Measurements from ENCODE around the gene RDH13.
"Not testable (repeated sequence)": the region's sequence is repeated elsewhere in the genome, so short reads cannot be mapped to it uniquely, and the experiment has no call there.

The RDH13 gene

DNA sequence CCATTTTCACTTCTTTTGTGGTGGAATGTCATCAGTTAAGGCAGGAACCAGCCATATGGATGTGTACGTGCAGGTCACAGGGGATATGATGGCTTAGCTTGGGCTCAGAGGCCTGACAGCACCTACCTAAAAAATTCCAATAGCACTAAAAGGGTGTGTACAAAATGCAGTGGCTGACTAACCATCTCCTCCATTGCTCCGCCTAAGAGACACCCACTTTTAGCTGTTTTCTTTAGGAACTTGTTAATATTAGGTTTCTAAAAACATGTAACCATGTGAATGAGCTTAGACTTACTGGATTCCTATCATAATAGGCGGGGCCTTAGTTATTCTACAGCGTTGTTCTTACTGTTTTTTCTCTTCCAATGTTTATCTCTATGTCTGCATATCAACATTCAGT is 50.6 kb downstream of the RDH13 start:
- H3K27me3 ChIP-seq (ENCODE audit: insufficient read depth, low read length, poor library complexity, severe bottlenecking): peaks cover 14% of the 10 kb centered on the region
- no peaks in the 10 kb centered on the region for H3K36me3 ChIP-seq (ENCODE audit: insufficient read depth, low read length)
- no peak overlapping the region for H3K9ac ChIP-seq (ENCODE audit: low read depth, low read length, poor library complexity, severe bottlenecking)
- no peak overlapping the region for H2AFZ ChIP-seq (ENCODE audit: low read length)
- TF ChIP-seq EZH2phosphoT487 (IDR thresholded peaks at IDR 0.05; ENCODE audit: borderline replicate concordance) (no peak), CTCF (conservative IDR thresholded peaks at IDR 0.05; ENCODE audit: low read length) (no peak)
- H3K4me3 ChIP-seq (ENCODE audit: low read length, poor library complexity, severe bottlenecking): no peak overlapping the region
- no peaks in the 10 kb centered on the region for H3K9me3 ChIP-seq (ENCODE audit: insufficient read depth, low read depth, low read length)
- no peaks in the 10 kb centered on the region for H3K9me2 ChIP-seq (replicated peaks; ENCODE audit: low read depth, low read length)
- no peaks in the 10 kb centered on the region for H4K20me1 ChIP-seq (ENCODE audit: insufficient read depth, low read length, poor library complexity, severe bottlenecking)
- no peaks in the 10 kb centered on the region for H3F3A ChIP-seq (ENCODE audit: low read depth)
- H3K4me1 ChIP-seq (ENCODE audit: insufficient read depth, low read length, poor library complexity, severe bottlenecking): no peaks in the 10 kb centered on the region
- H3K79me2 ChIP-seq (ENCODE audit: insufficient read depth, low read length): no peaks in the 10 kb centered on the region
- H3K4me2 ChIP-seq (ENCODE audit: low read depth, low read length, poor library complexity, severe bottlenecking): no peak overlapping the region

DNA sequence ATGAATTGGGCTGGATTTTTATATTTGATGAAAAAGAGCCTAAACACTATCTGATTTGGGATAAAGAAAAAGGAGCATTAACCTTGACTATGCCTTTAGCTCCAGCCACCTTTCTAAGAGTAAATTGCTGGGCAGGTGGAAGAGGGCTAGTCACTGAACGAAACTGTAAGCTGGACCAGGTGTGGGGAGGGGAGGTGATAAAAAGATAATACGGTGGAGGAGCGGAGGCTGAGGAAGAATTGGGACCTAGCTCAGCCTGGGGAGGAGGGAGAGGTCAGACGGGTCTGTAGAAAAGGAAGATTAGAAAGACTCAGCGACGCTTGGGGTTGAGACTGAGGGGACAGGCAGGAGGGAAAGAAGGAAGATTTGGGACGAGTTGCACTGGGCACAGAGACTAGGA is 52.4 kb downstream of the RDH13 start:
- not testable (repeated sequence) for H2AFZ ChIP-seq (ENCODE audit: low read length); H3K36me3 ChIP-seq (ENCODE audit: insufficient read depth, low read length); H3K79me2 ChIP-seq (ENCODE audit: insufficient read depth, low read length); H4K20me1 ChIP-seq (ENCODE audit: insufficient read depth, low read length, poor library complexity, severe bottlenecking); H3F3A ChIP-seq (ENCODE audit: low read depth); H3K4me2 ChIP-seq (ENCODE audit: low read depth, low read length, poor library complexity, severe bottlenecking); H3K4me1 ChIP-seq (ENCODE audit: insufficient read depth, low read length, poor library complexity, severe bottlenecking); H3K9ac ChIP-seq (ENCODE audit: low read depth, low read length, poor library complexity, severe bottlenecking); H3K4me3 ChIP-seq (ENCODE audit: low read length, poor library complexity, severe bottlenecking); H3K9me3 ChIP-seq (ENCODE audit: insufficient read depth, low read depth, low read length); H3K9me2 ChIP-seq (replicated peaks; ENCODE audit: low read depth, low read length)
- H3K27me3 ChIP-seq (ENCODE audit: insufficient read depth, low read length, poor library complexity, severe bottlenecking): peaks cover 22% of the 10 kb centered on the region

DNA sequence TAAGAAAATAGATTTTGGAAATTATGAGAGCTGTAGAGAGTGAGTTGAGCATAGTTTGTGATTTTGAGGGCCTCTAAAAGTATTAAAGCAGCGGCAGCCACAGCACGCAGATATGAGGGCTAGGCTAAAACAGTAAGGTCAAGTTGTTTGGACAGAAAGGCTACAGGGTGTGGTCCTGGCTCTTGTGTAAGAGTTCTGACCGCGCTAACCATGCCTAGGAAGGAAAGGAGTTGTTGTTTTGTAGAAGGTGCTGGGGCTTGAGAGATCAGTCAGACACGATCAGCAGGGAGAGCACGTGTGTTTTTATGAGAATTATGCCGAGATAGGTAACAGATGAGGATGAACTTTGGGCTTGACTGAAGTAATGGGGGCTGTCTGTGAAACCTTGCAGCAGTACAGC is 54.2 kb downstream of the RDH13 start:
- not testable (repeated sequence) for H3K36me3 ChIP-seq (ENCODE audit: insufficient read depth, low read length); H3K4me3 ChIP-seq (ENCODE audit: low read length, poor library complexity, severe bottlenecking); H3F3A ChIP-seq (ENCODE audit: low read depth); H4K20me1 ChIP-seq (ENCODE audit: insufficient read depth, low read length, poor library complexity, severe bottlenecking); H2AFZ ChIP-seq (ENCODE audit: low read length); H3K4me2 ChIP-seq (ENCODE audit: low read depth, low read length, poor library complexity, severe bottlenecking); H3K79me2 ChIP-seq (ENCODE audit: insufficient read depth, low read length); H3K9me2 ChIP-seq (replicated peaks; ENCODE audit: low read depth, low read length); H3K9ac ChIP-seq (ENCODE audit: low read depth, low read length, poor library complexity, severe bottlenecking); H3K4me1 ChIP-seq (ENCODE audit: insufficient read depth, low read length, poor library complexity, severe bottlenecking)
- peaks cover 16% of the 10 kb centered on the region; the same call in 1 of the 2 replicates for H3K9me3 ChIP-seq (ENCODE audit: insufficient read depth, low read depth, low read length)
- H3K27me3 ChIP-seq (ENCODE audit: insufficient read depth, low read length, poor library complexity, severe bottlenecking): peaks cover 40% of the 10 kb centered on the region

GRCh38 chr19:55008189-55008588 is 54.8 kb downstream of the RDH13 start:
- not testable (repeated sequence) for H3F3A ChIP-seq (ENCODE audit: low read depth); H3K9ac ChIP-seq (ENCODE audit: low read depth, low read length, poor library complexity, severe bottlenecking); H3K4me2 ChIP-seq (ENCODE audit: low read depth, low read length, poor library complexity, severe bottlenecking); H3K79me2 ChIP-seq (ENCODE audit: insufficient read depth, low read length); H2AFZ ChIP-seq (ENCODE audit: low read length); H4K20me1 ChIP-seq (ENCODE audit: insufficient read depth, low read length, poor library complexity, severe bottlenecking); H3K4me1 ChIP-seq (ENCODE audit: insufficient read depth, low read length, poor library complexity, severe bottlenecking); H3K36me3 ChIP-seq (ENCODE audit: insufficient read depth, low read length); H3K4me3 ChIP-seq (ENCODE audit: low read length, poor library complexity, severe bottlenecking); H3K9me2 ChIP-seq (replicated peaks; ENCODE audit: low read depth, low read length)
- peaks cover 42% of the 10 kb centered on the region for H3K27me3 ChIP-seq (ENCODE audit: insufficient read depth, low read length, poor library complexity, severe bottlenecking)
- H3K9me3 ChIP-seq (ENCODE audit: insufficient read depth, low read depth, low read length): peaks cover 16% of the 10 kb centered on the region; the same call in 1 of the 2 replicates

- H3K9ac ChIP-seq (ENCODE audit: low read depth, low read length, poor library complexity, severe bottlenecking); H2AFZ ChIP-seq (ENCODE audit: low read length); H3F3A ChIP-seq (ENCODE audit: low read depth); H3K9me2 ChIP-seq (replicated peaks; ENCODE audit: low read depth, low read length); H3K79me2 ChIP-seq (ENCODE audit: insufficient read depth, low read length); H4K20me1 ChIP-seq (ENCODE audit: insufficient read depth, low read length, poor library complexity, severe bottlenecking); H3K36me3 ChIP-seq (ENCODE audit: insufficient read depth, low read length); H3K4me3 ChIP-seq (ENCODE audit: low read length, poor library complexity, severe bottlenecking); H3K4me2 ChIP-seq (ENCODE audit: low read depth, low read length, poor library complexity, severe bottlenecking); H3K4me1 ChIP-seq (ENCODE audit: insufficient read depth, low read length, poor library complexity, severe bottlenecking): not testable (repeated sequence)
- Histone ChIP-seq H3K9me3 (ENCODE audit: insufficient read depth, low read depth, low read length) (peaks cover 16% of the 10 kb centered on the region; the same call in 1 of the 2 replicates), H3K27me3 (ENCODE audit: insufficient read depth, low read length, poor library complexity, severe bottlenecking) (peaks cover 48% of the 10 kb centered on the region)
Observed at GRCh38 chr19:55007537-55007936, 55.4 kb downstream of the RDH13 start.

DNA sequence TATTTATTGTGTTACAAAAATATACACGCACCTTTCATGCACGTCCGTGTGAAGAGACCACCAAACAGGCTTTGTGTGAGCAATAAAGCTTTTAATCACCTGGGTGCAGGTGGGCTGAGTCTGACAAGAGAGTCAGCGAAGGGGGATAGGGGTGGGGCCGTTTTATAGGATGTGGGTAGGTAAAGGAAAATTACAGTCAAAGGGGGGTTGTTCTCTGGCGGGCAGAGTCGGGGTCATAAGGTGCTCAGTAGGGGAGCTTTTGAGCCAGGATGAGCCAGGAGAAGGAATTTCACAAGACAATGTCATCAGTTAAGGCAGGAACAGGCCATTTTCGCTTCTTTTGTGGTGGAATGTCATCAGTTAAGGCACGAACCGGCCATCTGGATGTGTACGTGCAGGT is 56.2 kb downstream of the RDH13 start:
- not testable (repeated sequence) for H3K9ac ChIP-seq (ENCODE audit: low read depth, low read length, poor library complexity, severe bottlenecking); H3K4me1 ChIP-seq (ENCODE audit: insufficient read depth, low read length, poor library complexity, severe bottlenecking); H2AFZ ChIP-seq (ENCODE audit: low read length); H3K36me3 ChIP-seq (ENCODE audit: insufficient read depth, low read length); H3K4me2 ChIP-seq (ENCODE audit: low read depth, low read length, poor library complexity, severe bottlenecking); H3F3A ChIP-seq (ENCODE audit: low read depth); H3K4me3 ChIP-seq (ENCODE audit: low read length, poor library complexity, severe bottlenecking); H3K9me2 ChIP-seq (replicated peaks; ENCODE audit: low read depth, low read length); H3K79me2 ChIP-seq (ENCODE audit: insufficient read depth, low read length); H4K20me1 ChIP-seq (ENCODE audit: insufficient read depth, low read length, poor library complexity, severe bottlenecking)
- Histone ChIP-seq H3K27me3 (ENCODE audit: insufficient read depth, low read length, poor library complexity, severe bottlenecking) (peaks cover 55% of the 10 kb centered on the region), H3K9me3 (ENCODE audit: insufficient read depth, low read depth, low read length) (peaks cover 16% of the 10 kb centered on the region; the same call in 1 of the 2 replicates)
